Upper lobe of left lung (tissue), 4 donors: Measurements from ENCODE around the gene IMP3.

Experiments
- CTCF ChIP-seq, 6 experiments: fragments of 450-650 bp in 4 of 6; fragments of 200-600 bp in 2 of 6; sonication (generic) in 2 of 6; IDR thresholded peaks; one replicate each; pipeline ENCODE4 v1.5.1; 2016 to 2019; ENCODE audit warnings: antibody characterized with exemption in 6 of 6
- EP300 ChIP-seq, 4 donors: sonication (generic); formaldehyde crosslinking; IDR thresholded peaks; one replicate each; pipeline ENCODE4 v1.5.1; 2017; ENCODE audit warnings: antibody characterized with exemption in 4 of 4, control low read depth in 2 of 4
- POLR2A ChIP-seq, 4 donors: fragments of 450-650 bp; IDR thresholded peaks; one replicate each; pipeline ENCODE4 v1.5.1; 2016 to 2017; ENCODE audit warnings: antibody characterized with exemption in 4 of 4, mild to moderate bottlenecking in 2 of 4
- POLR2AphosphoS5 ChIP-seq, 2 donors: sonication (generic); formaldehyde crosslinking; IDR thresholded peaks; one replicate each; pipeline ENCODE4 v1.5.1; 2017; ENCODE audit warnings: antibody characterized with exemption in 2 of 2

GRCh38 chr15:75631935-75632334 is 8.1 kb downstream of the IMP3 start:
- TF ChIP-seq CTCF (IDR thresholded peaks at IDR 0.05) (no peak), POLR2AphosphoS5 (IDR thresholded peaks at IDR 0.05) (no peak), POLR2A (IDR thresholded peaks at IDR 0.05) (no peak), EP300 (IDR thresholded peaks at IDR 0.05) (no peak)
